ENCODE results near the gene RIIAD1. TPM values are rescaled to one million over a fixed set of nuclear protein-coding genes. Genes with fewer than 3 reads are reported as not detected.

The RIIAD1 gene
- total RNA-seq, result not detected in 2 replicates

GRCh38 chr1:151720974-151721787, at the start of gene RIIAD1:
RIIAD1 (plus strand) TSS chr1:151721522; CDS start chr1:151721537, 15 bp downstream.

GRCh38 chr1:151716771-151717631, 4.3 kb upstream of the RIIAD1 start, which contains the start of gene CELF3:
CELF3 (minus strand) TSS chr1:151716803; CDS start chr1:151716020, 783 bp downstream.

GRCh38 chr1:151762941-151763921, 41.9 kb downstream of the RIIAD1 start, which contains the start of gene MRPL9:
MRPL9 (minus strand) TSS chr1:151763496; CDS start chr1:151763479, 17 bp downstream.

Other genes with a start within 250 kb of the RIIAD1 start
- gene CGN, start 210.1 kb upstream of the RIIAD1 start, total RNA-seq, result under 0.01 and 0.16 TPM in 2 replicates
- 1.5 and 5.2 TPM in 2 replicates for gene TUFT1, start 181.2 kb upstream of the RIIAD1 start, total RNA-seq
- gene SNX27, start 109.5 kb upstream of the RIIAD1 start, total RNA-seq, result 27.4 and 50.5 TPM in 2 replicates
- gene CELF3, start 4.7 kb upstream of the RIIAD1 start, total RNA-seq, result not detected in 2 replicates
- gene MRPL9, start 42.0 kb downstream of the RIIAD1 start, total RNA-seq, result 90.8 and 110 TPM in 2 replicates
- 0.95 and 1.0 TPM in 2 replicates for gene TDRKH, start 69.0 kb downstream of the RIIAD1 start, total RNA-seq
- not detected in 2 replicates for gene LINGO4, start 83.9 kb downstream of the RIIAD1 start, total RNA-seq
- not detected in 2 replicates for gene RORC, start 110.3 kb downstream of the RIIAD1 start, total RNA-seq
- gene C2CD4D, start 118.3 kb downstream of the RIIAD1 start, total RNA-seq, result not detected in 2 replicates
- gene THEM5, start 132.2 kb downstream of the RIIAD1 start, total RNA-seq, result not detected in 2 replicates
- 6.0 and 8.7 TPM in 2 replicates for gene THEM4, start 188.0 kb downstream of the RIIAD1 start, total RNA-seq